Measurements from ENCODE around the gene KDM6B. TPM values are rescaled to one million over a fixed set of nuclear protein-coding genes. Genes with fewer than 3 reads are reported as not detected.

Gene KDM6B
- total RNA-seq, 2 donors from 2014 or later, result 12.7 to 30.2 TPM

GRCh38 chr17:7842380-7843256, 8.6 kb downstream of the KDM6B start:
- H3K9me3 ChIP-seq, result no peaks in the 10 kb centered on the region
- under 1% methylated on average over 47 of the region's 47 CpGs for WGBS
- TF ChIP-seq POLR2A (IDR thresholded peaks at IDR 0.05) (peak; percentile 24), POLR2AphosphoS5 (IDR thresholded peaks at IDR 0.05) (no peak)
- peaks cover 7 to 15% of the 10 kb centered on the region in 2 donors for H3K36me3 ChIP-seq
- DNase-seq (ENCODE audit: low spot score), result peak; percentile 55
- H3K4me3 ChIP-seq, result peak overlapping the region; percentile 67 to 72
- intact Hi-C loops (cut with DNase I), result loop anchor here (5.0 to 10.0 kb wide), 2 partner anchors 312 to 495 kb away; partner anchors contain the start of gene PER1
- H3K4me1 ChIP-seq (replicated peaks), result peaks cover 26% of the 10 kb centered on the region
- no peaks in the 10 kb centered on the region for H3K27me3 ChIP-seq (replicated peaks; ENCODE audit: insufficient read depth)
- H3K27ac ChIP-seq, result peak overlapping the region; percentile 98 to 99

DNA sequence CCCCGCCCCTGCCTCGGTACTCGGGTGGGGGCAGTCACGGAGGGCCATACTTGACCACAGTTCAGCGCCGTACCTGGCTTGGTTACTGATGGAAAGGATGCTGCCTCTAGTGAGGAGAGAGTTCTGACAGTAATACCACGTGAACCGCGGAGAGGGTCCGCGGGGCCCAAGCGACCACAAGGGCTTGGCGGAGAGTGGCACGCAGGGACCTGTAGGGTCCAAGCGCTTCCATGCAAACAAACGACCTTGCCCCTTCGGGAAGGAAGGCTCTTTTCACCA, 9.2 kb downstream of the KDM6B start:
- H3K4me3 ChIP-seq, result peak overlapping the region; percentile 67 to 72
- TF ChIP-seq, protein P1, sequence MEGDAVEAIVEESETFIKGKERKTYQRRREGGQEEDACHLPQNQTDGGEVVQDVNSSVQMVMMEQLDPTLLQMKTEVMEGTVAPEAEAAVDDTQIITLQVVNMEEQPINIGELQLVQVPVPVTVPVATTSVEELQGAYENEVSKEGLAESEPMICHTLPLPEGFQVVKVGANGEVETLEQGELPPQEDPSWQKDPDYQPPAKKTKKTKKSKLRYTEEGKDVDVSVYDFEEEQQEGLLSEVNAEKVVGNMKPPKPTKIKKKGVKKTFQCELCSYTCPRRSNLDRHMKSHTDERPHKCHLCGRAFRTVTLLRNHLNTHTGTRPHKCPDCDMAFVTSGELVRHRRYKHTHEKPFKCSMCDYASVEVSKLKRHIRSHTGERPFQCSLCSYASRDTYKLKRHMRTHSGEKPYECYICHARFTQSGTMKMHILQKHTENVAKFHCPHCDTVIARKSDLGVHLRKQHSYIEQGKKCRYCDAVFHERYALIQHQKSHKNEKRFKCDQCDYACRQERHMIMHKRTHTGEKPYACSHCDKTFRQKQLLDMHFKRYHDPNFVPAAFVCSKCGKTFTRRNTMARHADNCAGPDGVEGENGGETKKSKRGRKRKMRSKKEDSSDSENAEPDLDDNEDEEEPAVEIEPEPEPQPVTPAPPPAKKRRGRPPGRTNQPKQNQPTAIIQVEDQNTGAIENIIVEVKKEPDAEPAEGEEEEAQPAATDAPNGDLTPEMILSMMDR (IDR thresholded peaks at IDR 0.05), result no peak
- no peak for TF ChIP-seq POLR2A (IDR thresholded peaks at IDR 0.05)
- no peak for TF ChIP-seq POLR2AphosphoS5 (IDR thresholded peaks at IDR 0.05)
- no peaks in the 10 kb centered on the region for H3K9me3 ChIP-seq
- H3K27me3 ChIP-seq (replicated peaks; ENCODE audit: insufficient read depth), result no peaks in the 10 kb centered on the region
- H3K36me3 ChIP-seq, result peaks cover 9 to 16% of the 10 kb centered on the region in 2 donors
- peaks cover 23% of the 10 kb centered on the region for H3K4me1 ChIP-seq (replicated peaks)
- 2% methylated on average over 17 of the region's 17 CpGs for WGBS
- peak overlapping the region; percentile 98 to 99 for H3K27ac ChIP-seq
- intact Hi-C loops (cut with DNase I), result loop anchor here (5.0 to 10.0 kb wide), 2 partner anchors 312 to 496 kb away; partner anchors contain the start of gene PER1
- DNase-seq (ENCODE audit: low spot score), result no peak

DNA sequence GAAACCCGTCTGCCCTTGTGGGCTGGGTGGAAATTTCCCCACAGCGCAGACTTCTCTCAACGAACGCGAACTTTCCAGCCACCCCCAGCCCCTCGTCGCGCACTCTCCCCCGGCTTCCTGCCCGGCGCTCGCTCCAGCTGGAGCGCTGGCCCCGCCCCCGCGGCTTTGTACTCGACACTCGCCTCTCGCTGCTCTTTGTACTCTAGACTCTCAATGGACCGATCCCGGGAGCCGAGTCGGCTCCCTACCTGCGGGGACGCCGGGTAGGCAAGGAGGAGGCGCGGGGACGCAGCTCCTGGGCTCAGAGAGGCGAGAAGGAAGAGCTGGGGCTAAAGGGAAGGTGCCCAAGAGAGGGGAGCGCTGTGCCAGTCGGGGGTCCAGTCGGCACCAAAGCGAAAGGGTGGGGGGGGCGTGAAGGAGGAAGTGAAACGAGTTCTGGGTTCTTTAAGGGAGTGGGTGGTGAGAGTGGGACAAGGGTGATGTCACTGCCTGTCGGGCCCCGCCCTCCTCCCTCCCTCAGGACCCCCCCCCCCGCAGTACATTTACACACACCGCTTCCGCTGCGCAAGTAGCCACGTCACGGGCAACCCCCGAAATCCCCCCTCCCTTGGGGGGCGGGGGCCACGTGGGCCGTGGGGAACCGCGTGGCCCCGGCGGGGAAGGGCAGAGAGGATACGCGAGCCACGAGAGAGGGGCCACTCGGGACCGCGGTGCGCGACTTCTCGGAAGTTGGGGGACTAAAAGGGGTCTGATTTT, 9.7 kb downstream of the KDM6B start:
- DNase-seq (ENCODE audit: low spot score), result peak; percentile 77
- Histone ChIP-seq H3K9me3 (no peaks in the 10 kb centered on the region), H3K27me3 (replicated peaks; ENCODE audit: insufficient read depth) (no peaks in the 10 kb centered on the region), H3K4me1 (replicated peaks) (peaks cover 22% of the 10 kb centered on the region), H3K36me3 (peaks cover 14 to 20% of the 10 kb centered on the region in 2 donors), H3K4me3 (peak overlapping the region; percentile 67 to 72), H3K27ac (peak overlapping the region; percentile 98 to 99)
- intact Hi-C loops (cut with DNase I), result loop anchor here (5.0 to 10.0 kb wide), 2 partner anchors 311 to 496 kb away; partner anchors contain the start of gene PER1
- TF ChIP-seq, protein P1 (IDR thresholded peaks at IDR 0.05), result no peak
- TF ChIP-seq POLR2AphosphoS5 (IDR thresholded peaks at IDR 0.05) (no peak), POLR2A (IDR thresholded peaks at IDR 0.05) (peak; percentile 75)
- WGBS, result under 1% methylated on average over 61 of the region's 61 CpGs

DNA sequence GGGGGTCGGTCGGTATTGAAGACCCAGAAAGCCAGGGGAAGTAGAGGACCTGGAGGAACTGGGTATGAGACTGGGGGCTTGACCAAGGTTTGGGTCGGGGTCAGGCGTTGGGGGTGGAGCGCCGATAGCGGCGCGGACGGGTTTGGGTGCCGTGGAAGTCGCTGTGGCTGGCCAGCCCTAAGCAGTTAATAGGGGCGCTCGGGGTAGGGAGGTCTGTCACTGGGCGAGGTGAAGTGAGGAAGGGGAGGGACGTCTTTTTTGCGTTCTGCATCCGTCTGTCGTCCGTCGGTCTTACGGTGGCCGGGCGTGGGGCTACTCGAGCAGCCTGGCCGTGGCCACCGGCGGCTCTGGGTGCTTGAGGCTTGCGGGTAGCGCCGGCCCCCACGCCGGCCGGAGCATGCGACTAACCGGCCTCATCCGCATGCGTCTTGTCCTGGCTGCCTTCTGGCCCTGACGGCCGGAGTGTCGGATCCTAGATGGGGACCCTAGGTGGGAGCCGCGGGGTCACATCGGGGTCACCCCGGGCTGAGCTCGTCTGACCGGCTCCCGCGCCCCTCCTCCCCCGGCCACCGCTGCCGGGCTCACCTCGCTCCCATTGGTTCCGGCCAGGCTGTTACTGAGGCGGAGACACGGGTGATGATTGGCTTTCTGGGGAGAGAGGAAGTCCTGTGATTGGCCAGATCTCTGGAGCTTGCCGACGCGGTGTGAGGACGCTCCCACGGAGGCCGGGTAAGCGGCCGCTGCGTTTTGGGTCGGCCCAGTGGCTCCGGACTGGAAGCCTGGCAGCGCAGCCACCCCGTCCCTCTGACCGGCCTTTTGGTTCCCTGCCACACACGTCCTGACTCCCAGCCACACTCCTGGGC, 10.5 kb downstream of the KDM6B start:
- WGBS, result under 1% methylated on average over 71 of the region's 71 CpGs
- peaks cover 22 to 23% of the 10 kb centered on the region in 2 donors for H3K36me3 ChIP-seq

More for the DNA sequence above, 10.5 kb downstream of the KDM6B start:
- no peaks in the 10 kb centered on the region for H3K27me3 ChIP-seq (replicated peaks; ENCODE audit: insufficient read depth)
- no peaks in the 10 kb centered on the region for H3K9me3 ChIP-seq
- peak overlapping the region; percentile 98 to 99 for H3K27ac ChIP-seq
- intact Hi-C loops (cut with DNase I), result loop anchor here (5.0 to 10.0 kb wide), 2 partner anchors 310 to 497 kb away; partner anchors contain the start of gene PER1
- H3K4me3 ChIP-seq, result peak overlapping the region; percentile 67 to 72
- H3K4me1 ChIP-seq (replicated peaks), result peaks cover 14% of the 10 kb centered on the region
- TF ChIP-seq, protein P1 (IDR thresholded peaks at IDR 0.05), result peak in 1 of 4 experiments; percentile 11
- TF ChIP-seq POLR2A (IDR thresholded peaks at IDR 0.05) (peak; percentile 93), POLR2AphosphoS5 (IDR thresholded peaks at IDR 0.05) (peak; percentile 98)
- peak; percentile 95 for DNase-seq (ENCODE audit: low spot score)
